HS-5 (cell line): ENCODE results near the gene WWP2.
"Not testable (repeated sequence)": the region's sequence is repeated elsewhere in the genome, so short reads cannot be mapped to it uniquely, and the experiment has no call there.

Source experiments
- DNase-seq: peaks from one replicate; pipeline ENCODE4 v3.0.0-alpha.2; 2012; ENCODE audit warnings: low read depth

Gene WWP2

GRCh38 chr16:69950411-69950810 is 188.3 kb downstream of the WWP2 start:
- not testable (repeated sequence) for DNase-seq

- DNase-seq: not testable (repeated sequence)
Measured at GRCh38 chr16:69951017-69951671, 189.0 kb downstream of the WWP2 start, which contains the start of gene CLEC18A. Gene CLEC18A, plus strand, starts transcription at chr16:69951334. Its CDS starts 33 bp downstream, at chr16:69951367.

- not testable (repeated sequence) for DNase-seq
Measured at GRCh38 chr16:69951672-69952031, 189.5 kb downstream of the WWP2 start.

GRCh38 chr16:69952116-69952515 is 190.0 kb downstream of the WWP2 start:
- not testable (repeated sequence) for DNase-seq

GRCh38 chr16:69952572-69953355 is 190.6 kb downstream of the WWP2 start:
- DNase-seq: not testable (repeated sequence)

DNA sequence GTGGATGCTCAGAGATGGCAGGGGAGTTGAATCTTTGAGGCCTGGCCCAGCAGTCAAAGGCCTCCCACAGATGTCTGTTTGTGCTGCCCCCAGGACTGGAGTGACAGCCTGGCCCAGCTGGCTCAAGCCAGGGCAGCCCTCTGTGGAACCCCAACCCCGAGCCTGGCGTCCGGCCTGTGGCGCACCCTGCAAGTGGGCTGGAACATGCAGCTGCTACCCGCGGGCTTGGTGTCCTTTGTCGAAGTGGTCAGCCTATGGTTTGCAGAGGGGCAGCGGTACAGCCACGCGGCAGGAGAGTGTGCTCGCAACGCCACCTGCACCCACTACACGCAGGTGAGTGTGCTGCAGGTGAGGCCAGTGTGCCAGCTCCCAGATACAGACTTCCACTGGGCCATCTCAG is 192.1 kb downstream of the WWP2 start:
- not testable (repeated sequence) for DNase-seq

- not testable (repeated sequence) for DNase-seq
Measured at GRCh38 chr16:69963312-69963711, 201.2 kb downstream of the WWP2 start.

GRCh38 chr16:69964960-69965660 is 203.0 kb downstream of the WWP2 start:
- not testable (repeated sequence) for DNase-seq

- DNase-seq: not testable (repeated sequence)
Measured at GRCh38 chr16:69965661-69966054, 203.5 kb downstream of the WWP2 start.

DNA sequence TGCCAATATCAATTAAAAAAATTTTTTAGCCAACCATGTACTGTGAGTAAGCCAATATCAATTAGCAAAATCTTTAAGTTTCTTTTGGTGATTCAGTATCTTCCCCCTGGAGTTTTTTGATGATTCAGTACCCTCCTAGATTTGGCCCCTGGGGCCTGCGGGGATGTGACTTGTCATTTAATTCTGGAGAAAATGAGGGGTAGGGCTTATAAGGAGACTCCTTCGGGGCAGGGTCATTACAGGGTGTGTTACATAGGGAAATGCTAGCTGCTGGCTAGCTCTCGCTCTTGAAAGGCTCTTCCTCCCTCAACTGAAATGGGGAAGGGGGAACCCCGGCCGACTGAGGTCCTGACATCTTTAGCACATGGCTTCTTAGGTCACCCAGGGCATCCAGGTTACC is 205.6 kb downstream of the WWP2 start:
- not testable (repeated sequence) for DNase-seq

DNA sequence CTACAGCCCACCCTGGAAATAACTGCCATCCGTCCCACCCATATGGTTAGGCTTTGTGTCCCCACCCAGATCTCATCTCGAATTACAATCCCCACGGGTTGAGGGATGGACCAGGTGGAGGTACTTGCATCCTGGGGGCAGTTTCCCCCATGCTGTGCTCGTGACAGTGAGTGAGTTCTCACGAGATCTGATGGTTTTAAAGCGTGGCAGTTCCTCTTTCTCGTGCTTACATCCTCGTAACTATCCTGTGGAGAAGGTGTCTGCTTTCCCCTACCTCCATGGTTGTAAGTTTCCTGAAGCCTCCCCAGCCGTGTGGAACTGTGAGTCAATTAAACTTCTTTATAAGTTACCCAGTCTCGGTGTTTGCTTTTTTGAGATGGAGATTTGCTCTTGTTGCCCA is 206.0 kb downstream of the WWP2 start:
- DNase-seq: not testable (repeated sequence)

GRCh38 chr16:69969657-69970056 is 207.5 kb downstream of the WWP2 start:
- DNase-seq: not testable (repeated sequence)

DNA sequence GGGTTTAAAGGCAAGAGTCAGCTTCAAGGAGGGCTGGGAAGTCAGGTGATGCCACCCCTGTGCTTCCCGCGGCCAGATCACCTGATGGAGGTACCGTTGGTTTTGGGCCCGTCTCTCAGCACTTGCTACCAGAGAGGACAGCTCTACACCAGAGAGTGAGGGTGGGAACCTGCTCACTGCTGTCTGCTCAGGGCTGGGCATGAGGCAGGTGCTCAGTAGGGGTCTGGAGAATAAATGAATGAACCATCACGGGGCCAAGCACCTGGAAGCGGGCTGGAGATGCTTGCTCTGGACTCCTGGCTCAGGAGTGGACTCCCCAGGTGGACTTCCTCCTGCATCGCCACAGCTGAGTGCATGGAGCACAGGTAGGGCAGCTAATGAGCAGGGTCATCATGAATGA is 210.0 kb downstream of the WWP2 start:
- not testable (repeated sequence) for DNase-seq

DNA sequence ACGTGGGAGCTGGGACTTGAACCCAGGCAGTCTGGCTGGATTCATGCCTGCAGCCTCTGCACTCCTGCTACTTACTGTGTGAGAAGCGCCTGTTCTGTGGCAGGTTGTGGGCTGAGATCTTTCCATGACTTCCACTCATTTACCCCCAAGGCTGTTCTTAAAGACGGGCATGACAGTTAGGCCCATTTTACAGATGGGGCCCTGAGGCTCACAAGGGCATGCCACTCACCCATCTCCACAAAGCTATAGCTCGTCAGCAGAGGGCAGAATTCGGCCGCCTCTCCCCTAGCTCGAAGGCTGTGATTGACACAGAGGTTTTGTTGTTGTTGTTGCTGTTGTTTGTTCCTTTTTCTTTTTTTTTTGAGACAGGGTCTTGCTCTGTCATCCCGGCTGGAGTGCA is 210.8 kb downstream of the WWP2 start:
- not testable (repeated sequence) for DNase-seq

DNA sequence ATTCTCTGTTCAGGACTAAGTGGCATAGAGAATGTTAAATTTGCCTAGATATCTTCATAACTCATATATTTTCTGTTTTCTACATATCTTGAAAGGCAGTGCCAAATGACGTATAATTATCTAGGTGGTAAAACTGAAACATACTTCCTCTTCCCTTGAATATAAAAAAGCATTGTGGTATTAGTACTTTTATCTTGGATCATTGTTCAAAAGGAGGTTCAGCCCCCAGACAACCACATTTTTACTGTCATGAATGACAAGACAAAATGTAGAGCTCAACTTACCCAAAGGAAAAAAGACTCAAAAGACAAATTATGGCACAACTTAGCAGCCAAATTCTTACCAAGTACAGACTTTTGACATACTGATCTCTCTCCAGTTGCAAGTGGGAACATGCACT is 223.1 kb downstream of the WWP2 start:
- DNase-seq: not testable (repeated sequence)
